CD4-positive, CD25-positive, alpha-beta regulatory T cell (primary cell): ENCODE results near the gene DDX46. TPM values are rescaled to one million over a fixed set of nuclear protein-coding genes. Genes with fewer than 3 reads are reported as not detected.

Experiments
- ATAC-seq, 2 donors: fragments of 150-1000 bp; cut with Tn5 transposase; one replicate each; pipeline ENCODE4 v1.10.0; 2021; ENCODE audit warnings: low read depth in 2 of 2, moderate number of reproducible peaks in 2 of 2, moderate library complexity in 1 of 2
- DNase-seq, 3 donors: peaks; one replicate each; pipeline versions ENCODE4 v3.0.0 to v3.0.0-alpha.2; 2012 to 2022; ENCODE audit warnings: mixed read lengths in 1 of 3
- H3K27ac ChIP-seq: one replicate; pipeline ENCODE4 v1.7.0; 2013; ENCODE audit warnings: mild to moderate bottlenecking, low read length; ENCODE audit not compliant: insufficient read depth, poor library complexity, severe bottlenecking
- H3K27me3 ChIP-seq: one replicate; pipeline ENCODE4 v1.7.0; 2013; ENCODE audit warnings: low read length; ENCODE audit not compliant: control insufficient read depth, insufficient read depth
- H3K36me3 ChIP-seq: one replicate; pipeline ENCODE4 v1.7.0; 2013; ENCODE audit warnings: mild to moderate bottlenecking, low read length, moderate library complexity; ENCODE audit not compliant: control insufficient read depth, insufficient read depth
- H3K4me1 ChIP-seq: 2 replicates; pipeline ENCODE4 v1.7.0; 2013; ENCODE audit warnings: mild to moderate bottlenecking, low read length; ENCODE audit not compliant: insufficient read depth, control insufficient read depth, poor library complexity, severe bottlenecking
- H3K4me3 ChIP-seq: one replicate; pipeline ENCODE4 v1.7.0; 2013; ENCODE audit warnings: low read depth, mild to moderate bottlenecking, low read length, moderate library complexity
- H3K9me3 ChIP-seq, 2 experiments: 1 replicate in 1 of 2; 2 replicates in 1 of 2; pipeline ENCODE4 v1.7.0; 2013; ENCODE audit warnings: low read length in 2 of 2, mild to moderate bottlenecking in 1 of 2, moderate library complexity in 1 of 2; ENCODE audit not compliant: control insufficient read depth in 2 of 2
- H3K27ac Mint-ChIP-seq, 3 donors: one replicate each; pipeline ENCODE4 v1.8.0; 2020 to 2022; ENCODE audit warnings: mild to moderate bottlenecking in 3 of 3, mixed read lengths in 3 of 3, moderate library complexity in 2 of 3
- H3K27me3 Mint-ChIP-seq: one replicate; pipeline ENCODE4 v1.8.0; 2022; ENCODE audit warnings: mild to moderate bottlenecking, mixed read lengths
- H3K36me3 Mint-ChIP-seq: one replicate; pipeline ENCODE4 v1.8.0; 2020; ENCODE audit warnings: mixed read lengths
- H3K4me1 Mint-ChIP-seq, 4 donors: one replicate each; pipeline ENCODE4 v1.8.0; 2020 to 2022; ENCODE audit warnings: mixed read lengths in 4 of 4, mild to moderate bottlenecking in 1 of 4
- H3K4me3 Mint-ChIP-seq, 4 donors: one replicate each; pipeline ENCODE4 v1.8.0; 2020 to 2022; ENCODE audit warnings: mild to moderate bottlenecking in 4 of 4, mixed read lengths in 4 of 4, moderate library complexity in 3 of 4
- H3K9me3 Mint-ChIP-seq, 7 donors: one replicate each; pipeline ENCODE4 v1.8.0; 2020 to 2022; ENCODE audit warnings: mixed read lengths in 7 of 7, mild to moderate bottlenecking in 3 of 7, moderate library complexity in 2 of 7
- polyA plus RNA-seq, 4 donors: library from polyadenylated mRNA; unstranded; fragments of 300-500 nt; fragmentation: Illumina TruSeq; gene quantifications; one replicate each; pipeline ENCODE4 v1.2.3, GENCODE V29; 2021
- total RNA-seq: library from RNA; stranded (reverse); gene quantifications from one replicate; pipeline ENCODE4 v1.2.3, GENCODE V29; 2022

DDX46 gene
- total and polyA plus RNA-seq, 5 donors from 2014 or later = 16.3 to 61.8 (median 20.4) TPM

DNA sequence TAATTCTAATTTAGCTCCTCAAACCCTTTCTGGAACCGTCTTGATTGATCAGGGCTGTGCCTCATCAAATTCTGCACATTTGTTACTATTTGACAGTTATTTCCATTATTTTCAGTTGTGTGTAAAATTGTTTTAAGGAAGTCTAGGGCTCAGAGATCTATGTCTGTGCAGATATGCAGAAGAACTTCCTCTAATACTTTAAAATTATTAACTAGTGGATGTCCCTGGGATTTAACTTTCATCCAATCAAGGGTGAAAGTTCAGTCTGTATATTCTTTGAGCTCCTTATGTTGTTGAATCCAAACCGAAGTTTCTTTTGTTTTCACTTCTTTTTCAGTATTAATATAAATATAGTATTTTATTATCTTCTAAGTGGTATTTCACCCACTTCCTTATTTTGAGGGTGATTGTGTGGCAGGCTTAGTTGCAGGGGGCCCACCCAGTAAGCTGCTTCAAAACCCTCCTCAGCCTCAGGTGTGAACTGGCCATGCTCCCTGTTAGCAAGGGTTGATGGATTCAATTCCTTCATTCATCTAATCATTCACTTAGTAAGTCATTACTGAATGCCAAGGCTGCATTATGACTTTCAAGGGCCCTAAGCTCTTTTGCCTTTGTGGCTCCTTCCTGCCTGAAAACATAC lies 22.3 kb upstream of the DDX46 start:
- peak overlapping the region in 1 of 3 donors; percentile 63 for H3K27ac Mint-ChIP-seq
- ATAC-seq (no peak), DNase-seq (no peak)
- H3K27me3 Mint-ChIP-seq = no peaks in the 10 kb centered on the region
- H3K27me3 ChIP-seq = no peaks in the 10 kb centered on the region
- no peak overlapping the region for H3K4me3 ChIP-seq
- no peaks in the 10 kb centered on the region for H3K36me3 Mint-ChIP-seq
- H3K9me3 Mint-ChIP-seq = no peaks in the 10 kb centered on the region
- H3K9me3 ChIP-seq = no peaks in the 10 kb centered on the region
- peaks cover 21% of the 10 kb centered on the region for H3K4me1 ChIP-seq
- H3K4me1 Mint-ChIP-seq = peaks cover 13 to 27% (median 21%) of the 10 kb centered on the region in 4 donors
- H3K4me3 Mint-ChIP-seq = peak overlapping the region in 2 of 4 donors; percentile 15 to 35
- H3K27ac ChIP-seq = no peak overlapping the region
- H3K36me3 ChIP-seq = no peaks in the 10 kb centered on the region

DNA sequence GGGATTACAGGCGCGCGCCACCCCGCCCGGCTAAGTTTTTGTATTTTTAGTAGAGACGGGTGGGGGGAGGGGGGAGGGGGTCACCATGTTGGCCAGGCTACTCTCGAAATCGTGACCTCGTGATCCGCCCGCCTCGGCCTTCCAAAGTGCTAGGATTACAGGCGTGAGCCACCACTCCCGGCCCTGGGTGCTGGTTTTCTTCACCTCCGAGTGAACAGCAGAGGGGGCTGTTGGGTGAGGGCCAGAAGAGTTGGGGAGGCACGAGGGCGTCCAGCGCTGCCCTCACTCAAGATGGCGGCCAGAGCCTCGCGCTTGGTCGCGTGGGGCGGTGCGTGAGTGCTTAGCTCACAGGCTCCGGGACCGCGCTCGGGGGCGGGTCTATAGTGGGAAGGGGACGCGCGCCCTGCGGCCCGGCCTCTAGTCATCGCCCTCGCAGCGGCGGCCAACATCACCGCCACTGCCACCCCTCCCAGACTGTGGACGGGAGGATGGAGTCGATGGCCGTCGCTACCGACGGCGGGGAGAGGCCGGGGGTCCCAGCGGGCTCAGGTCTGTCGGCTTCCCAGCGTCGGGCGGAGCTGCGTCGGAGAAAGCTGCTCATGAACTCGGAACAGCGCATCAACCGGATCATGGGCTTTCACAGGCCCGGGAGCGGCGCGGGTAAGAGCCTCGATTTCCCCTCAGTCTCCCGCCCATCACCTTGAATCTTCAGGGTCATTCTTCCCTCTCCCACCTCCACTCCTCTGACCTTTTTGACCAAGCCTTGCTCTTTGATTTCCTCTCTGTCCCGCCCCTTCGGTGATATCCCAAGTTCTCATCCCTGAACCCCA lies 20.2 kb upstream of the DDX46 start, which contains the start of gene CAMLG:
TSS of gene CAMLG (plus strand) at position 416 of the 830 bp plus-strand sequence. CDS start at position 489, 73 bp downstream.
- DNase-seq = peak; percentile 96 to 99 (median 96)
- H3K4me1 ChIP-seq = peaks cover 21% of the 10 kb centered on the region
- H3K27me3 ChIP-seq = no peaks in the 10 kb centered on the region
- H3K27ac ChIP-seq = peak within 1 kb of the TSS; percentile 88
- Mint-ChIP-seq H3K4me1 (peaks cover 15 to 38% (median 30%) of the 10 kb centered on the region in 4 donors), H3K27ac (peak within 1 kb of the TSS; percentile 84 to 99 (median 98)), H3K4me3 (peak within 1 kb of the TSS; percentile 92 to 99 (median 96)), H3K27me3 (no peaks in the 10 kb centered on the region), H3K36me3 (peaks cover 2% of the 10 kb centered on the region), H3K9me3 (no peaks in the 10 kb centered on the region)
- no peaks in the 10 kb centered on the region for H3K9me3 ChIP-seq
- ATAC-seq = peak; percentile 98
- H3K36me3 ChIP-seq = peaks cover 5% of the 10 kb centered on the region
- peak within 1 kb of the TSS; percentile 95 for H3K4me3 ChIP-seq

DNA sequence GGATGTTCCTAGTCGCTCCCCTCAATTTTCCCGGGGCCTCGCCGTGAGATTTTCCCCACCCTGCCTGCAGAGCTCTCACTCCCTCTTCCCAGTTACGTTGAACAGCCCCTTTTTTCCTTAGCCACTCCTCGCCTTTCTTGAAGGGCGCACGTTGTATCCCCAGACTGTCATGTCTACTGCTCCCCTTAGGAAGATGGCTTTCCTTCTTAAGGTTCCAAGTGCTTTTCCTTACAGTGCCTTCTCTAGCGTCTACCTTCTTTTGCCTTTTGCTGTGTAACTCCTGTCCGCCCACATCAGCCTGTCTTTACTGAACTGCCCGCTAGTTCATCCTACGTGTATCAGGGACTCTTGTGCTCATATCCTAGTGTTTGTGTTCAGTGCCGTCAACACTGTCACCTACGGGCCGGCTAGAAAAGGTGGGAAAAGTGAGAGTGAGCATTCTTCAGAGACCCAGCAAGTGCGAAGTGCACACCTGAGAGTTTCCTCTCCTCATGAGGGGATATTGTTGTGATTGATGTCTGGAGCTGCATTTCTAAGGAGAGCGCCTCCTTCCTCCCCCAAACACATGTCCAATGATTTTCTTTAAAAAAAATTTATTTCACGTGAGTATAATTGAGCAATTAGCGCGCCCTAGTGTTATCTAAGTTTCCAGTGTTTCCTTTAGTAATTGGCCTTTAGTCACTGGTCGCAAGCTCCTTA lies 19.5 kb upstream of the DDX46 start:
- Mint-ChIP-seq H3K27me3 (no peaks in the 10 kb centered on the region), H3K27ac (peak overlapping the region; percentile 83 to 99 (median 98)), H3K36me3 (peaks cover 2% of the 10 kb centered on the region), H3K4me1 (peaks cover 15 to 38% (median 30%) of the 10 kb centered on the region in 4 donors), H3K9me3 (no peaks in the 10 kb centered on the region), H3K4me3 (peak overlapping the region; percentile 92 to 99 (median 96))
- Histone ChIP-seq H3K4me3 (peak overlapping the region; percentile 95), H3K27ac (peak overlapping the region; percentile 88), H3K9me3 (no peaks in the 10 kb centered on the region), H3K36me3 (peaks cover 7% of the 10 kb centered on the region), H3K27me3 (no peaks in the 10 kb centered on the region), H3K4me1 (peaks cover 21% of the 10 kb centered on the region)
- no peak for ATAC-seq
- DNase-seq = peak in 2 of 3 donors; percentile 34 to 58

DNA sequence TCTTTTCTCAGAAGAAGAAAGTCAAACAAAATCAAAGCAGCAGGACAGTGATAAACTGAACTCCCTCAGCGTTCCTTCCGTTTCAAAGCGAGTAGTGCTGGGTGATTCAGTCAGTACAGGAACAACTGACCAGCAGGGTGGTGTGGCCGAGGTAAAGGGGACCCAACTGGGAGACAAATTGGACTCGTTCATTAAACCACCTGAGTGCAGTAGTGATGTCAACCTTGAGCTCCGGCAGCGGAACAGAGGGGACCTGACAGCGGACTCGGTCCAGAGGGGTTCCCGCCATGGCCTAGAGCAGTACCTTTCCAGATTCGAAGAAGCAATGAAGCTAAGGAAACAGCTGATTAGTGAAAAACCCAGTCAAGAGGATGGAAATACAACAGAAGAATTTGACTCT lies 17.5 kb upstream of the DDX46 start:
- H3K36me3 Mint-ChIP-seq = peaks cover 2% of the 10 kb centered on the region
- DNase-seq (no peak), ATAC-seq (no peak)
- H3K9me3 Mint-ChIP-seq = no peaks in the 10 kb centered on the region
- no peaks in the 10 kb centered on the region for H3K27me3 Mint-ChIP-seq
- H3K4me3 Mint-ChIP-seq = peak overlapping the region in 1 of 4 donors; percentile 21
- H3K27ac Mint-ChIP-seq = no peak overlapping the region
- Histone ChIP-seq H3K27ac (no peak overlapping the region), H3K4me1 (peaks cover 21% of the 10 kb centered on the region), H3K36me3 (peaks cover 7% of the 10 kb centered on the region), H3K4me3 (no peak overlapping the region), H3K9me3 (no peaks in the 10 kb centered on the region), H3K27me3 (no peaks in the 10 kb centered on the region)
- H3K4me1 Mint-ChIP-seq = peaks cover 15 to 38% (median 30%) of the 10 kb centered on the region in 4 donors

DNA sequence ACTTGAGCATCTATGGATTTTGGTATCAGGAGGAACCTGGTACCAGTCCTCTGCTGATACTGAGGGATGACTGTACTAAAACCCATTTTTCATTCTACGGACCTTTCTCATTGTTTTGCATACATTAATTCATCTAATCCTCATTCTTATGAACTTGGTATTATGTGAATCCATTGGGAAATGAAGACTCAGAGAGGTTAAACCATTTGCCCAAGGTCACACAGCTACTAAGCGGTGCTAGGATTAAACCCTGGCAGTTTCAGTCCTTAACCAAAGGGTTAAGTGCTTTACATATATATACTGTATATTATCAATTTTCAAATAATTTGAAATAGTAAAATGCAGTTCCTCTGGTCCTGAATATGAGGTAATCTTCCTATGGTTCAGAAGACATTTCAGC lies 16.4 kb upstream of the DDX46 start:
- H3K27me3 Mint-ChIP-seq = no peaks in the 10 kb centered on the region

DNA sequence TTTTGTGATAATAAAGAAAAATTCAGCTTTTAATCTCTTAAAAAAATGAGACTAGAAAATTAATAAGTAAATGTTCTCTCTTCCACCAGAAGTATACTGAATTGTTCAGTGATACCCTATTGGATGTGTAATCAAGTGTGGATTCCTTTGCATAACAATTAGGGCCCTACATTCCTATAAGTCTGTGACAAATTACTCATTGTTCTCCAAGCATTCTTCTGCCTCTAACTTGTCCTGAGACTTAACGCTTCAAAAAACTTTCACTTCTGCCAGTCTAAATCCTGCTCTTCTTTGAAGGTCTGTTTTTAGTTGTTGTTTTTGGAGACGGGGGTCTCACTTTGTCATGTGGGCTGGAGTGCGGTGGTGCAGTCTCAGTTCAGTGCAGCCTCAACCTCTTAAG lies 9.2 kb upstream of the DDX46 start:
- ATAC-seq (no peak), DNase-seq (no peak)
- no peaks in the 10 kb centered on the region for H3K9me3 Mint-ChIP-seq
- H3K4me1 Mint-ChIP-seq = no peaks in the 10 kb centered on the region
- Histone ChIP-seq H3K36me3 (peaks cover 10% of the 10 kb centered on the region), H3K27me3 (no peaks in the 10 kb centered on the region), H3K27ac (no peak overlapping the region), H3K9me3 (no peaks in the 10 kb centered on the region), H3K4me3 (no peak overlapping the region), H3K4me1 (no peaks in the 10 kb centered on the region)
- no peak overlapping the region for H3K4me3 Mint-ChIP-seq
- peaks cover 8% of the 10 kb centered on the region for H3K36me3 Mint-ChIP-seq
- peak overlapping the region in 1 of 3 donors; percentile 23 for H3K27ac Mint-ChIP-seq
- no peaks in the 10 kb centered on the region for H3K27me3 Mint-ChIP-seq

More for the DNA sequence above, 16.4 kb upstream of the DDX46 start:
- Mint-ChIP-seq H3K9me3 (no peaks in the 10 kb centered on the region), H3K27ac (no peak overlapping the region), H3K36me3 (peaks cover 2% of the 10 kb centered on the region), H3K4me3 (peak overlapping the region in 1 of 4 donors; percentile 5), H3K4me1 (peaks cover 15 to 38% (median 30%) of the 10 kb centered on the region in 4 donors)
- Histone ChIP-seq H3K4me1 (peaks cover 21% of the 10 kb centered on the region), H3K4me3 (no peak overlapping the region), H3K27ac (no peak overlapping the region), H3K36me3 (peaks cover 7% of the 10 kb centered on the region), H3K27me3 (no peaks in the 10 kb centered on the region), H3K9me3 (no peaks in the 10 kb centered on the region)
- no peak for DNase-seq
- ATAC-seq = no peak

DNA sequence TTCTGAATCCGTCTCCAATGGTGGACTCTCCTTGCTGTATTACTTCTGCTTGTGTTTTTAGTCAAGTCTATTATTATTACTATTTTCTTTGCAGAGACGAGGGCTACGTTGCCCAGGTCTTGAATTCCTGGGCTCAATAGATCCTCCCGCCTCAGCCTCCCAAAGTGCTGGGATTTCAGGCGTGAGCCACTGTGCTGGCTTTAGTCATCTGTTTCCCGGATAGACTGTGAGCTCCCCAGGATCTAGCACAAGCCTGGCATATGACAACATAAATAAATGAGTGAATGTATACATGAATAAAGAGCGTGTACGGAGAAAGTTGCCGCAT lies 439 bp upstream of the DDX46 start:
- peaks cover 4% of the 10 kb centered on the region for H3K27me3 Mint-ChIP-seq
- Histone ChIP-seq H3K4me3 (peak overlapping the region; percentile 80), H3K27ac (peak overlapping the region; percentile 80), H3K4me1 (peaks cover 27% of the 10 kb centered on the region), H3K36me3 (peaks cover under 1% of the 10 kb centered on the region), H3K27me3 (no peaks in the 10 kb centered on the region), H3K9me3 (no peaks in the 10 kb centered on the region)
- peaks cover 27 to 40% (median 33%) of the 10 kb centered on the region in 4 donors for H3K4me1 Mint-ChIP-seq
- ATAC-seq = no peak
- H3K9me3 Mint-ChIP-seq = no peaks in the 10 kb centered on the region
- H3K27ac Mint-ChIP-seq = peak overlapping the region; percentile 80 to 99 (median 98)
- no peaks in the 10 kb centered on the region for H3K36me3 Mint-ChIP-seq
- peak in 1 of 3 donors; percentile 11 for DNase-seq
- H3K4me3 Mint-ChIP-seq = peak overlapping the region; percentile 99 to 100 (median 100)
